Stimulated activated CD4-positive, alpha-beta T cell treated with anti-CD3 and anti-CD28 coated beads, Interleukin-12 subunit alpha, Interleukin-12 subunit beta, amount 100 ng/mL, for 24 hours (primary cell): ENCODE data around the gene EED.
"Not testable (repeated sequence)": the region's sequence is repeated elsewhere in the genome, so short reads cannot be mapped to it uniquely, and the experiment has no call there.

ENCODE experiments used
- DNase-seq, 2 experiments: peaks; one replicate each; pipeline ENCODE4 v3.0.0-alpha.2; 2020; ENCODE audit warnings: low read depth in 2 of 2

EED gene

GRCh38 chr11:86291466-86292262, 47.1 kb downstream of the EED start:
- peak in 1 of 2 experiments; percentile 69 for DNase-seq

- peak in 1 of 2 experiments; percentile 52 for DNase-seq
Observed at GRCh38 chr11:86292912-86293616, 48.5 kb downstream of the EED start.

GRCh38 chr11:86294026-86294425, 49.5 kb downstream of the EED start:
- DNase-seq, result no peak

GRCh38 chr11:86301742-86302091, 57.2 kb downstream of the EED start:
- DNase-seq, result no peak

DNA sequence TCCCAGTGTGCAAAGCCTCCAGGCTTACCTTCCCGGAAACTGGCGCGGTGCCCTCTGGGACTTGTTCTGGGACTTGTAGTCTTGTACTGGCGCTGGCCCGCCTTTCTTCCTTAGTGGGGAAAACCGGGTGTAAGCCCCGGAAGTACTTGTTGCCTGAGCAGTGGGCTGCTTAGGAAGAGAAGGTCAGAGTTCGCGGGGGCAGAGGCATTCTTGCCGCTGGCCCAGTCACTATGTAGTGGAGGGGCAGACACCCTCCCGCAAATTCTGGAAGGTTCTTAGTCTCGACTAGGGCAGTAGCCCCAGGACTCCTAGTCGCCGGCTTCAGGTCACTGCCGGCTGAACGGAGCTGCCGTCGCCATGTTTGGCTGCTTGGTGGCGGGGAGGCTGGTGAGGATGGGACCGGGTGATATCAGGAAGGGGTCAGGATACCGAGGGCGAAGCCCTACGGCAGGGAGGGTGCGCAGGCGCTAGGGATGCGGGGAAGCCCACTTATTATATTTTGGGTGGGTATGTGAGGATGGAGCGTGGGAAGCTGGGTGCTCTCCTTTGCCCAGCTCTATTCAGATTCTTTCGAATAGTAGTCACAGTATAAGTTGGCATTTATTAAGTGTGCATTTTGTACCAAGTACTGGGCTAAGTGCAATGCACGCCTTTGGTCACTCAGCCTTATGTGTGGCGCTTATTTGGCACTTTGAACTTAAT, 57.7 kb downstream of the EED start, which contains the start of gene HIKESHI:
TSS of gene HIKESHI (plus strand) at position 149 of the 702 bp plus-strand sequence. CDS start at position 358, 209 bp downstream.
- DNase-seq, result peak; percentile 89 to 90

- DNase-seq, result no peak
Observed at GRCh38 chr11:86303257-86303656, 58.7 kb downstream of the EED start.

GRCh38 chr11:86308710-86309109, 64.2 kb downstream of the EED start:
- DNase-seq, result not testable (repeated sequence)

DNA sequence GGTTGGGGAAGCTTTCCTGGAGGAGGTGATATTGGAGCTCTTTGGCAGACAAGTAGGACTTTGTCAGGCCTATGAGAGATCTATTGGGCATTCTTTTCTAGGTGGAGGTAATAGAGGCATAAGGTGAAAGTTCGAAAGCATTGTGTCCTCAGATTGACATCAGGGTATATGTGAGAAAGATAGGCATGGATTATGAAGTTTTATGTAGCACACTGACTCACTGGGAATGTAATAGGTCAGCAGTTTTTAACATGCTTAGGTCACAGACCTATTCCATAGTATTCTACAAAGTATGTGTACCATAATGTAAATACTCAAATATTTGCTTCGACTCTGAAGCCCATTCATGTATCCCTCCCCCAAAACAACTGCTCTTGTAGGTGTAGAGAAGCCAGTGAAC, 69.2 kb downstream of the EED start:
- DNase-seq, result no peak

- no peak for DNase-seq
Observed at GRCh38 chr11:86314636-86315035, 70.1 kb downstream of the EED start.
